H1 (cell line): ENCODE results near the gene TIMM22. TPM values are rescaled to one million over a fixed set of nuclear protein-coding genes. Genes with fewer than 3 reads are reported as not detected.
A peak's percentile ranks its signal among the peaks of the same experiment; 100 is the strongest.

Source experiments
- CTCF ChIA-PET: fragments of 300-600 bp; sonication (Branson Sonifier 250); formaldehyde crosslinking; loops from one replicate; lab custom pipeline; 2021; ENCODE audit not compliant: partially characterized antibody; lab: Charles Lee
- POLR2A ChIA-PET: fragments of 300-600 bp; sonication (Branson Sonifier 250); formaldehyde crosslinking; loops from one replicate; lab custom pipeline; 2021; ENCODE audit warnings: inconsistent platforms; ENCODE audit not compliant: partially characterized antibody; lab: Charles Lee
- DNase-seq, 2 experiments: peaks; one replicate each; pipeline versions ENCODE4 v3.0.0 to v3.0.0-alpha.2; 2010 to 2022; ENCODE audit warnings: low spot score in 2 of 2, low read depth in 1 of 2, mixed read lengths in 1 of 2
- FAIRE-seq: peaks from 2 replicates; lab custom pipeline; 2011; peaks lifted over from hg19 to GRCh38; lab: Jason Lieb, UNC
- H2AFZ ChIP-seq: 2 replicates; pipeline ENCODE4 v1.8.1; 2012; ENCODE audit warnings: low read length, inconsistent platforms
- H2AK5ac ChIP-seq: 2 replicates; pipeline ENCODE4 v1.6.1; 2013; ENCODE audit warnings: low read depth, low read length
- H2BK120ac ChIP-seq: replicated peaks from 2 replicates; pipeline ENCODE3; 2013; ENCODE audit warnings: low read depth, low read length, inconsistent platforms
- H2BK12ac ChIP-seq: 2 replicates; pipeline ENCODE4 v1.6.1; 2013; ENCODE audit warnings: low read depth, low read length
- H2BK15ac ChIP-seq: 2 replicates; pipeline ENCODE4 v1.6.1; 2013; ENCODE audit warnings: low read length
- H2BK20ac ChIP-seq: 2 replicates; pipeline ENCODE4 v1.6.1; 2013; ENCODE audit warnings: low read length
- H2BK5ac ChIP-seq: 2 replicates; pipeline ENCODE4 v1.6.1; 2013; ENCODE audit warnings: low read depth, low read length
- H3K14ac ChIP-seq: 2 replicates; pipeline ENCODE4 v1.6.1; 2013; ENCODE audit warnings: inconsistent platforms; ENCODE audit not compliant: insufficient read length
- H3K18ac ChIP-seq: 2 replicates; pipeline ENCODE4 v1.6.1; 2013; ENCODE audit warnings: low read length; ENCODE audit errors: extremely low read depth
- H3K23ac ChIP-seq: 2 replicates; pipeline ENCODE4 v1.6.1; 2013; ENCODE audit warnings: inconsistent platforms; ENCODE audit not compliant: insufficient read length
- H3K23me2 ChIP-seq: 2 replicates; pipeline ENCODE4 v1.6.1; 2013; ENCODE audit warnings: low read depth, low read length
- H3K27ac ChIP-seq: 2 replicates; pipeline ENCODE4 v1.6.1; 2011; ENCODE audit warnings: low read depth, low read length, inconsistent platforms
- H3K27me3 ChIP-seq, 4 experiments: replicated peaks in 1 of 4; 1 replicate in 1 of 4; 2 replicates in 3 of 4; pipeline versions ENCODE4 v1.6.1 to v1.8.1; 2011 to 2013; ENCODE audit warnings: low read length in 3 of 4, mild to moderate bottlenecking in 3 of 4, inconsistent platforms in 2 of 4, mixed read lengths in 2 of 4, moderate library complexity in 1 of 4; ENCODE audit not compliant: control insufficient read depth in 3 of 4, insufficient read depth in 3 of 4; ENCODE audit errors: extremely low read depth in 1 of 4
- H3K36me3 ChIP-seq, 4 experiments: 2 replicates each; pipeline versions ENCODE4 v1.6.1 to v1.8.1; 2011 to 2013; ENCODE audit warnings: mild to moderate bottlenecking in 4 of 4, low read length in 3 of 4, moderate library complexity in 2 of 4, control low read depth in 1 of 4, inconsistent platforms in 1 of 4; ENCODE audit not compliant: insufficient read depth in 4 of 4, control insufficient read depth in 2 of 4
- H3K4ac ChIP-seq: replicated peaks from 2 replicates; pipeline ENCODE3; 2013; ENCODE audit warnings: low read length, low read depth, mixed read lengths, inconsistent platforms; ENCODE audit not compliant: insufficient read length
- H3K4me1 ChIP-seq, 4 experiments: replicated peaks in 1 of 4; 1 replicate in 1 of 4; 2 replicates in 3 of 4; pipeline versions ENCODE4 v1.6.1 to v1.8.1; 2011 to 2013; ENCODE audit warnings: low read length in 3 of 4, inconsistent platforms in 2 of 4, mixed read lengths in 1 of 4; ENCODE audit not compliant: insufficient read depth in 4 of 4, control insufficient read depth in 3 of 4
- H3K4me2 ChIP-seq, 2 experiments: 2 replicates each; pipeline versions ENCODE4 v1.6.1 to v1.8.1; 2011 to 2013; ENCODE audit warnings: low read depth in 2 of 2, low read length in 2 of 2, control low read depth in 1 of 2, inconsistent platforms in 1 of 2, mild to moderate bottlenecking in 1 of 2; ENCODE audit not compliant: insufficient read depth in 1 of 2
- H3K4me3 ChIP-seq, 4 experiments: fragments of 200-600, 300-600 bp in 1 of 4; sonication (generic), shearing (Covaris generic), sonication (Bioruptor Twin) in 1 of 4; 2 replicates each; pipeline versions ENCODE4 v1.5.1 to v1.8.1; 2011 to 2016; ENCODE audit warnings: low read length in 4 of 4, low read depth in 3 of 4, control low read depth in 2 of 4, inconsistent platforms in 2 of 4, mild to moderate bottlenecking in 2 of 4, mixed read lengths in 1 of 4, moderate library complexity in 1 of 4; ENCODE audit not compliant: insufficient read depth in 2 of 4; ENCODE audit errors: extremely low read depth in 1 of 4
- H3K56ac ChIP-seq: replicated peaks from 2 replicates; pipeline ENCODE3; 2013; ENCODE audit warnings: low read depth, mild to moderate bottlenecking, mixed read lengths, low read length, inconsistent platforms; ENCODE audit not compliant: insufficient read length
- H3K79me1 ChIP-seq: 2 replicates; pipeline ENCODE4 v1.6.1; 2013; ENCODE audit warnings: low read depth, low read length, control low read depth
- H3K79me2 ChIP-seq, 2 experiments: 2 replicates each; pipeline versions ENCODE4 v1.6.1 to v1.8.1; 2012 to 2013; ENCODE audit warnings: low read length in 2 of 2, mild to moderate bottlenecking in 2 of 2, inconsistent platforms in 1 of 2; ENCODE audit not compliant: insufficient read depth in 2 of 2, control insufficient read depth in 1 of 2
- H3K9ac ChIP-seq, 4 experiments: replicated peaks in 1 of 4; 1 replicate in 1 of 4; 2 replicates in 3 of 4; pipeline versions ENCODE4 v1.6.1 to v1.8.1; 2011 to 2013; ENCODE audit warnings: low read depth in 3 of 4, low read length in 3 of 4, control low read depth in 2 of 4, mild to moderate bottlenecking in 2 of 4, moderate library complexity in 2 of 4, inconsistent platforms in 1 of 4; ENCODE audit errors: extremely low read depth in 1 of 4
- H3K9me3 ChIP-seq, 2 experiments: 2 replicates each; pipeline versions ENCODE4 v1.6.1 to v1.8.1; 2012 to 2013; ENCODE audit warnings: mild to moderate bottlenecking in 2 of 2, moderate library complexity in 2 of 2, control low read depth in 1 of 2, inconsistent platforms in 1 of 2, low read depth in 1 of 2, low read length in 1 of 2, mixed read lengths in 1 of 2; ENCODE audit not compliant: insufficient read depth in 2 of 2
- H4K20me1 ChIP-seq, 2 experiments: replicated peaks in 1 of 2; 2 replicates each; pipeline versions ENCODE3 to v1.8.1; 2011 to 2013; ENCODE audit warnings: inconsistent platforms in 2 of 2, low read length in 2 of 2, mild to moderate bottlenecking in 1 of 2; ENCODE audit not compliant: insufficient read depth in 2 of 2, control insufficient read depth in 1 of 2
- H4K5ac ChIP-seq: 2 replicates; pipeline ENCODE4 v1.6.1; 2013; ENCODE audit warnings: low read length, low read depth, mixed read lengths, inconsistent platforms; ENCODE audit not compliant: insufficient read length
- H4K8ac ChIP-seq: 2 replicates; pipeline ENCODE4 v1.8.0; 2013; ENCODE audit warnings: mild to moderate bottlenecking, moderate library complexity, low read length, inconsistent platforms; ENCODE audit not compliant: insufficient read depth; ENCODE audit errors: extremely low read depth
- H4K91ac ChIP-seq: replicated peaks from 2 replicates; pipeline ENCODE3; 2013; ENCODE audit warnings: low read length, mixed read lengths, inconsistent platforms; ENCODE audit not compliant: insufficient read length
- ASH2L ChIP-seq: fragments of 200-600, 300-600 bp; sonication (generic); IDR thresholded peaks from one replicate; pipeline ENCODE4 v1.7.1; 2017; ENCODE audit warnings: low read length
- CBX5 ChIP-seq: fragments of 300-800, 300-1000 bp; sonication (generic); IDR thresholded peaks from 2 replicates; pipeline ENCODE4 v1.7.1; 2016; ENCODE audit warnings: antibody characterized with exemption, low read length, low read depth
- CEBPB ChIP-seq: IDR thresholded peaks from 2 replicates; pipeline ENCODE4 v1.6.1; 2012; ENCODE audit warnings: low read depth, low read length
- CREB1 ChIP-seq: IDR thresholded peaks from 2 replicates; pipeline ENCODE4 v1.6.1; 2012; ENCODE audit warnings: inconsistent platforms
- CTCF ChIP-seq, 3 experiments: IDR thresholded peaks; 1 replicate in 2 of 3; 2 replicates in 1 of 3; pipeline versions ENCODE4 v1.5.1 to v1.6.1; 2011; ENCODE audit warnings: low read length in 3 of 3, mild to moderate bottlenecking in 3 of 3, inconsistent platforms in 2 of 3, low read depth in 1 of 3, moderate library complexity in 1 of 3; ENCODE audit not compliant: insufficient read depth in 1 of 3; ENCODE audit errors: control extremely low read depth in 1 of 3
- MAFK ChIP-seq: IDR thresholded peaks from 2 replicates; pipeline ENCODE4 v1.6.1; 2012; ENCODE audit warnings: low read depth, mild to moderate bottlenecking, improper control_type of control experiment, low read length
- POLR2A ChIP-seq, 2 experiments: IDR thresholded peaks; 1 replicate in 1 of 2; 2 replicates in 1 of 2; pipeline ENCODE4 v1.6.1; 2011; ENCODE audit warnings: low read depth in 2 of 2, low read length in 2 of 2, mild to moderate bottlenecking in 2 of 2; ENCODE audit errors: control extremely low read depth in 1 of 2
- RAD21 ChIP-seq, 2 experiments: IDR thresholded peaks in 1 of 2; conservative IDR thresholded peaks in 1 of 2; 2 replicates each; pipeline ENCODE4 v1.6.1; 2011; ENCODE audit warnings: low read depth in 2 of 2, low read length in 2 of 2, improper control_type of control experiment in 1 of 2, inconsistent platforms in 1 of 2, mild to moderate bottlenecking in 1 of 2, moderate library complexity in 1 of 2
- SP1 ChIP-seq: IDR thresholded peaks from 2 replicates; pipeline ENCODE4 v1.6.1; 2011; ENCODE audit warnings: low read depth, low read length
- SRF ChIP-seq: IDR thresholded peaks from 2 replicates; pipeline ENCODE4 v1.6.1; 2011; ENCODE audit warnings: mild to moderate bottlenecking, low read depth, low read length, moderate library complexity
- TBP ChIP-seq: IDR thresholded peaks from 2 replicates; pipeline ENCODE4 v1.6.1; 2011; ENCODE audit warnings: low read depth, low read length, improper control_type of control experiment
- WGBS, 2 experiments: shearing (Covaris generic) in 1 of 2; methylation state at CpG; one replicate each; pipeline versions ENCODE4 v1.1.6 to v1.1.7; 2013 to 2015; ENCODE audit warnings: low lambda C conversion rate in 2 of 2, mixed read lengths in 2 of 2, inconsistent platforms in 1 of 2, low coverage in 1 of 2, missing lambda C conversion rate in 1 of 2; ENCODE audit not compliant: insufficient replicate concordance in 2 of 2, insufficient coverage in 1 of 2, insufficient read length in 1 of 2; ENCODE audit errors: extremely low coverage in 1 of 2, missing lambda C conversion rate in 1 of 2; 5-methylcytosine and 5-hydroxymethylcytosine counted together
- polyA plus RNA-seq, 7 experiments: library from polyadenylated mRNA; depleted of rRNA in 3 of 7; stranded (reverse) in 5 of 7; unstranded in 2 of 7; fragments of >200 nt in 5 of 7; fragments of 200-250 nt in 2 of 7; gene quantifications; 1 replicate in 5 of 7; 2 replicates in 1 of 7; 4 replicates in 1 of 7; pipeline versions ENCODE4 v1.2.1 to v1.2.3, GENCODE V29; 2011 to 2013; ENCODE audit warnings: missing spikeins in 2 of 7, mixed read lengths in 2 of 7
- total RNA-seq: library from RNA; stranded (reverse); fragmentation: NEBNext Ultra II Directional; extraction: Animal tissue kit (Norgen Biotek cat#: 25700); gene quantifications from 2 replicates; pipeline ENCODE4 v1.2.1, GENCODE V29; 2021

TIMM22 gene
- total and polyA plus RNA-seq, 2 of the 8 experiments (the other 6 are each of a cell fraction or from before 2014, with no cell fraction given), result 13.8 to 17.4 TPM

GRCh38 chr17:962670-963069 is 34.3 kb upstream of the TIMM22 start:
- Histone ChIP-seq H4K8ac (no peak overlapping the region), H2BK20ac (no peak overlapping the region), H3K79me1 (peaks cover 15% of the 10 kb centered on the region), H3K27me3 (no peaks in the 10 kb centered on the region), H3K79me2 (peaks cover 17 to 79% of the 10 kb centered on the region in 2 experiments), H3K4ac (peak overlapping the region; percentile 62), H3K23me2 (no peaks in the 10 kb centered on the region), H2BK12ac (no peak overlapping the region), H2BK120ac (no peak overlapping the region), H2BK5ac (no peak overlapping the region), H4K5ac (no peak overlapping the region), H3K36me3 (no peaks in the 10 kb centered on the region), H3K18ac (no peak overlapping the region; the same call in 1 of the 2 replicates), H3K23ac (no peak overlapping the region), H3K56ac (no peak overlapping the region), H2AFZ (no peak overlapping the region), H4K20me1 (peaks cover 9 to 14% of the 10 kb centered on the region in 2 experiments), H3K9me3 (no peaks in the 10 kb centered on the region), H2AK5ac (no peak overlapping the region), H3K9ac (0 out of 7 replicates have a peak overlapping the region, but pooled peaks of 1 of the 4 experiments have one; percentile 13), H3K4me3 (peak overlapping the region in 1 of 4 experiments; percentile 29; a peak in 2 of 8 replicates), H3K4me2 (peak overlapping the region; percentile 46 to 53), H3K4me1 (peaks cover 7 to 25% (median 20%) of the 10 kb centered on the region in 4 experiments), H2BK15ac (no peak overlapping the region), H4K91ac (no peak overlapping the region), H3K14ac (no peak overlapping the region), H3K27ac (0 out of 2 replicates have a peak overlapping the region, but pooled peaks have one; percentile 2)
- peak; percentile 72 for FAIRE-seq
- ChIA-PET POLR2A (interaction anchor here (1.2 kb wide), 2 partner anchors 8 to 11 kb away, joined by 3 to 4 read pairs; no protein-coding TSS in a partner anchor), CTCF (interaction anchor here (0.6 to 4.4 kb wide), 10 partner anchors 10 to 167 kb away, joined by 3 to 16 read pairs (median 4); partner anchors contain the start of genes NXN and TIMM22)
- no peak for DNase-seq
- 11% methylated on average over 11 of the region's 11 CpGs; no CpG with 5 or more reads in 1 of the 2 experiments for WGBS, 2 experiments
- TF ChIP-seq CREB1 (no peak), TBP (peak; percentile 20; the same call in 1 of the 2 replicates), MAFK (no peak), SP1 (peak; percentile 21; the same call in 1 of the 2 replicates), CBX5 (no peak), ASH2L (peak; percentile 30), SRF (no peak), CTCF (IDR thresholded peaks at IDR 0.05; ENCODE audit: control extremely low read depth in 1 of 3, insufficient read depth in 1 of 3, low read depth in 1 of 3, low read length in 3 of 3) (peak in 1 of 3 experiments; percentile 1; a peak in 1 of 4 replicates), CEBPB (peak; percentile 38), RAD21 (IDR thresholded peaks at IDR 0.05 in 1 of 2, conservative IDR thresholded peaks at IDR 0.05 in 1 of 2; ENCODE audit: low read depth in 2 of 2, low read length in 2 of 2) (no peak; a peak in 1 of 4 replicates), POLR2A (IDR thresholded peaks at IDR 0.05; ENCODE audit: control extremely low read depth in 1 of 2, low read depth in 2 of 2, low read length in 2 of 2) (peak in 1 of 2 experiments; percentile 19; a peak in 1 of 3 replicates)
